Stimulated activated CD8-positive, alpha-beta memory T cell treated with anti-CD3 and anti-CD28 coated beads, Interleukin-7, amount 100 ng/mL, for 24 hours (primary cell): ENCODE measurements around the gene PEX5.
"Not testable (repeated sequence)": the region's sequence is repeated elsewhere in the genome, so short reads cannot be mapped to it uniquely, and the experiment has no call there.

Source experiments
- DNase-seq: peaks from one replicate; pipeline ENCODE4 v3.0.0-alpha.2; 2020; ENCODE audit warnings: low read depth

Gene PEX5

DNA sequence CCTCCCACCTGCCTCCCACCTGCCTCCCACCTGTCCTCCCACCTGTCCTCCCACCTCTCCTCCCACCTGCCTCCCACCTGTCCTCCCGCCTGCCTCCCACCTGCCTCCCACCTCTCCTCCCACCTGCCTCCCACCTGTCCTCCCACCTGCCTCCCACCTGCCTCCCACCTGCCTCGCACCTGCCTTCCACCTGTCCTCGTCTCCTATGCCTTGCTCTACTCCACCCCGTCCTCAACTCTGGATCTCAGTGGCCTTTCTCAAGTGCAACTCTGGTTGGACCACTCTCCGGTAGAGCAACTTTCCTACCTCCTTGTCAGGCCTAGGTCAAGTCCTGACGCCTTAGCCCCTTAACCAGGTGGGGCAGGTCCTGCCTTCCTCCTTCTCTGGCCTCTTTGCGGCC lies 29.3 kb upstream of the PEX5 start:
- no peak for DNase-seq

DNA sequence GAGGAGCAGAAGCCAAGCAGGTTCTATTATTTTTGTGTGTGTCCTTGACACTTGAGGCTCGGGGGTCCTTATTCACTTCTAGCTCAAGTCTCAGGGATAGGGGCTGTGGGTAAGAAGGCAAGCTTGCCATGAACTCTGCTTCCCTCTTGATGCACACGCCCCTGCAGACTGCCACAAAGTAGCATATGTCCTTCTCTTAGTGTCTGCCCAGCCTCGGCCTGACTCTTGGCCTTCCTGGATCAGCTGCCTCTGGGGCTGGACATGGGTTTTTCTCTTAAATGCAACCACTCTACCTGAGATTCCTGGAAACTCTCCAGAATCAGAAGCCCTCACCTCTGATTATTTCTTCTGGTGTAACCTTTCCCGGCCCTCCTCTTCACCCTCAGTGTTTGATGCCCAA lies 28.2 kb upstream of the PEX5 start:
- no peak for DNase-seq

DNA sequence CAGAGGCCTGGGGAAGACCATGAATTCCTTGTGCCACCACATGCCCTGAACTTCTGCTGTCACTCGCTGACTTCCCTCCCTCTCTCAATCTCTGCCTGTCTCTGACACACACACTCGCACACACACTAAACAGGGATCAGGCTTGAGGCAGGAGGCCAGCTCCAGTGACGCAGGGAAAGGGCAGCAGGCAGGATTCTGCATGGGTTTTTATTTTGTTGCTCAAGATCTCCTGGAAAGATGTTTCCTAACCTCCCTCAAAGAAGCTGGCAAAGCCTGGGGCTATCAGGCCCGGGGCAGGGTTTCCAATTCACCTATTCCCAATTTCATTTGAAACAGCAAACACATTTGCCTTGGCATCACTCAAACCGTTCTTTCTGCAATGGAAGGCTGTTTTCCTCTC lies 27.7 kb upstream of the PEX5 start:
- DNase-seq = no peak

DNA sequence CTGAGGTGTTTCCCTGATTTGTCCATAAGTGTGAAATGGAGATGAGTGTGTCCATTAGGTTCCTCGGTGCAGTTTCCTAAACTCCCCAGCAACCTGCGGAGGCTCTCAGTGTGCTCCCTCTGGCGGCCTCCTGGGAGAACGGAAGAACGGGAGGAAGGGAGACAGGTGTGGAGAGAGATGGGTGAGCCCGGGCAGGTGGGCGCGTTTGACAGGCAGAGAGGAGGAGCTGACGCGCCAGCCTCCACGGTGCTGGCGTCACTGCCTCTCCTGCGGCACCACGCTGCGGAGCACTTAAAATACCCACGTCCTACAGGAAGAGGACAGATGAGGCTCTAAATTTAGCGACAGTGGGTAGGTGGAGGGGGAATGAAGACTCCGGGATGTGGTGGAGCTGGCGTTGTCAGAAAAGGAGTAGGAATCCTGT lies 26.8 kb upstream of the PEX5 start:
- DNase-seq = no peak

DNA sequence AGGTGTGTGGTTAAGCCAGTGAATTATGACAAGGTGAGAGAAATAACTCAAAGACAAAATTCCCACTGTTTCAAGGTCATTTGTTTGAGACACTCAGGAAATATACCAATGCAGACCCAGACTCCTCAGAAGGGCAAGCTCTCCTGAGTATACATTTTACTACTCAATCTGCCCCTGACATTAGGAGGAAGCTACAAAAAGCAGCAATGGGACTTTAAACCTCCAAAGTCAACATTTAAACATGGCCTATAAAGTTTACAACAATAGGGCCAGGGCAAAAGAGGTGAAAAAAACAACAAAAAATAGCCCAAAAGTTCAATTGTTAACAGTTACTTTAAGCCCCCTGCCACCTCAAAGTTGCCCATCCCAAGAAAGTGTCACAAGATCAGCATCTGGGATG lies 19.5 kb upstream of the PEX5 start:
- no peak for DNase-seq

DNA sequence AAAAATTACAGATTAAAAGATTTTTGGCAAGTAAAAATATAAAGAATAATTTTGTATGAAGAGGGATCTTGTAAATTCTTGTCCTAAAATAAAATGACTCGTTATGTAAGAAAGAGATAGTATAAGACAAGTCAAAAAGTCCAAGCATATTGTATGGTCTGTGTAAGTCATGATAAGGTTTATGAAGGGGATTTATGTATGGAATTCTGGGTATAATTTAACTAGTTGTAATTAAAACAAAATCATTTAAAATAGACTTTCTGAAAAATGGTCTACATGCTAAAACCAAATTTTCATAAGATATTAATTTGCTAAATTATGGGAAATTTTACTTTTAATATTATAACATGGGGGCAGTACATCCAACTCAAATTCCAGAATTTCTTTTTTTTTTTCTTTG lies 17.6 kb upstream of the PEX5 start:
- no peak for DNase-seq

DNA sequence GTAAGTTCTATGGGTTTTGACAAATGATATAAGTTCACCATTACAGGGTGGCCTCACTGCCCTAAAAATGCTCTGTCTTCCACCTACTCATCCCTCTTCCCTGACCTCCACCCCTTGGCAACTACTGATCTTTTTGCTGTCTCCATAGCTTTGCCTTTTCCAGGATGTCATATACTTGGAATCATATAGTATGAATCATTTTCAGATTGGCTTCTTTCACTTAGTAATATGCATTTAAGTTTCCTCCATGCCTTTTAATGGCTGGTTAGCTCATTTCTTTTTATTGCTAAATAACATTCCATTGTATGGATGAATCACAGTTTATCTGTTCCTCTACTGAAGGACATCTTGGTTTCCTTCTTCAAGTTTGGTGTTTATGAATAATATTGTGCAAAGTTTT lies 14.0 kb upstream of the PEX5 start:
- no peak for DNase-seq

DNA sequence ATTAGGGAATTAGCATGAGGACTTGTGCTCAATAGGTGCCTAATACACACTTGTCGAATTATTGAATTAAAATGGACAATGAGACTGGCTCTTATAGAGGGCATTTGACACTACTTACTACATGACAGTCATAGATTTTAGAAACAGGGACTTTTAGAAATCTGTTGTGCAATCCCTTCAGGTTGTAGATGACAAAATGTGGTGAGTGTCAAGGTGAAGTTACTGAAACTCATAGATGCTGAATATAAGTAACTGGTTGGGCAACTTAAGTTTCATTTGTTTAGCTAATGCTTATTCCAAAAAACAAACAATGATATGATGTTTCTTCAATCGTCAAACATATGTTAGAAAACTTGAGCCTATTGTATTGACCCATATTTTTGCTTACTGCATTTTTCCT lies 12.9 kb upstream of the PEX5 start:
- no peak for DNase-seq

DNA sequence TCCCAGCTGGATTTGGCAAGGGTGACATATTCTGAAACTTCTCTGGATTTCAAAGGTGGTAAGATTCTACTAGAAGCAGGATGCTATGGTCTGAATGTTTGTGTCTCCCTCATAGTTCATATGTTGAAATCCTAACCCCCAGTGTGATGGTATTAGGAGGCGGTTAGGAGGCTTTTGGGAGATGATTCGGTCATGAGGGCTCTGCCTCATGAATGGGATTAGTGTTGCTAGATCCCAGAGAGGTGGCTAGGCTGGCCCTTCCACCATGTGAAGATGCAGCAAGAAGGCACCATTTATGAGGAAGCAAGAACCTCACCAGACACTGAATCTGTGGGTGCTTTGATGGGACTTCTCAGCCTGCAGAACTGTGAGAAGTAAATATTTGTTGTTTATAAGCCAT lies 11.0 kb upstream of the PEX5 start:
- no peak for DNase-seq

DNA sequence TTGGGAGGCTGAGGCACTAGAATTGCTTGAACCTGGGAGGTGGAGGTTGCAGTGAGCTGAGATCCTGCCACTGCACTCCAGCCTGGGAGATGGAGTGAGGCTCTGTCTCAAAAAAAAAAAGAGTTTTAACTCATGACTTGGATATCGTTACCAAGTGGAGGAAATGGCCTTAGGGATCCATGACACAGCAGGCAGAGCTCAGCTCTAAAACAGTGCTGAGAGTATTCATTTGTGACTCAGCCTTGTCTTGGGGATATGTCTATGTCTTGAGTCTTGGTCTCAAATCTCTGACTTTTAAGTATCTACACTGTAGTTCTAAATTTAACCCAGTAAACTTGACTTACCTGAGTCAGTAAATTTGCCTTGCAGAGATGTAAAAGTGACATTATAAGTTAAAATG lies 8.8 kb upstream of the PEX5 start:
- DNase-seq = no peak

DNA sequence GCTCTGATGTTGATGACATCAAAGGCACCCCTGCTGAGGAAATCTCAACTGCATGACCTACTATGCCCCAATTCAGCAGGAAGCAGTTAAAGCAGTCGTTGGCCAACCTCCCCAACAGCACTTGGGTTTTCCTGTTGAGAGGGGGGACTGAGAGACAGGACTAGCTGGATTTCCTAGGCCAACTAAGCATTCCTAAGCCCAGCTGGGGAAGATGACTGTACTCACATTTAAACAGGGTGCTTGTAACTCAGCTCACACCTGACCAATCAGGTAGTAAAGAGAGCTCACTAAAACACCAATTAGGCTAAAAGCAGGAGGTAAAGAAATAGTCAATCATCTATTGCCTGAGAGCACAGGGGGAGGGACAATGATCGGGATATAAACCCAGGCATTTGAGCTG lies 3.4 kb upstream of the PEX5 start:
- not testable (repeated sequence) for DNase-seq

DNA sequence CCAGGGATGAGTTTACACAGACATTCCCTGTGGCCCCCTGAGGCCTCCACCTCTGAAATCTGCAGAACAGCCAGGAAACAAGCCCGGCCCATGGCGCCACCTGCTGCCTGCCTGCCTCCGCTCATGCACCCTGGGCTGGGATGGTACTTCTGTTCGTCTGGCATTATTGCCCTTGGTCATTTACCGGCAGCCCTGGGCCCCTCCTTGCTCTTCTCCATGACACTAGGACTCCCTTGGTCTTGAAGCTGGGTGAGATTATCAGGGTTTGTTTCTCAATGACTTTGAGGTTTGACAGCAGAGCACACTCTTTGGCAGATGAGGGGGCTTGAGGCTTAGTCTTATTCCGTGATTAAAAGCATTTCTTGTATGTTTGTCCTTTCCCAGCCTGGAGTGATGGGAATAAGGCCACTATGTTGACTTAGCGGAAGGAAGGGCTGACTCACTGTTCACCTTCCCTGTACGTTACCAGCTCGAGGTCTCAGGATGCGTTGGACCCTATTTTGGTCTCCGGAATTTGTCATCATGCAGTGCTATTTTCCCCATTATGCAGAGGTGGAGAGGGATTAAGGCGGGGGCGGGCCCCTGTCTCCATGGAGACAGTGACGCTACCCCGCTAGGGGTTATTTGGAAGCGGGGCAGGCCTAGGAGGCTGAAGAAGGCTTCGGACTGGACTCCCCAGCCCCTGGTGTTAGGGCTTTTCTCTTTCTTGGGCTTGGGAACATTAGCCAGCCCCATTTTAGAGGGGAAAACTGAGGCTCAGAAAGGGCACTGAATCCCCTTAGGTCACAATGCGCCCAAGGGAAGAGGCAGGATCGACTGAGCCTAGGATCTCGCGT lies 706 bp upstream of the PEX5 start:
- DNase-seq = peak; percentile 38

DNA sequence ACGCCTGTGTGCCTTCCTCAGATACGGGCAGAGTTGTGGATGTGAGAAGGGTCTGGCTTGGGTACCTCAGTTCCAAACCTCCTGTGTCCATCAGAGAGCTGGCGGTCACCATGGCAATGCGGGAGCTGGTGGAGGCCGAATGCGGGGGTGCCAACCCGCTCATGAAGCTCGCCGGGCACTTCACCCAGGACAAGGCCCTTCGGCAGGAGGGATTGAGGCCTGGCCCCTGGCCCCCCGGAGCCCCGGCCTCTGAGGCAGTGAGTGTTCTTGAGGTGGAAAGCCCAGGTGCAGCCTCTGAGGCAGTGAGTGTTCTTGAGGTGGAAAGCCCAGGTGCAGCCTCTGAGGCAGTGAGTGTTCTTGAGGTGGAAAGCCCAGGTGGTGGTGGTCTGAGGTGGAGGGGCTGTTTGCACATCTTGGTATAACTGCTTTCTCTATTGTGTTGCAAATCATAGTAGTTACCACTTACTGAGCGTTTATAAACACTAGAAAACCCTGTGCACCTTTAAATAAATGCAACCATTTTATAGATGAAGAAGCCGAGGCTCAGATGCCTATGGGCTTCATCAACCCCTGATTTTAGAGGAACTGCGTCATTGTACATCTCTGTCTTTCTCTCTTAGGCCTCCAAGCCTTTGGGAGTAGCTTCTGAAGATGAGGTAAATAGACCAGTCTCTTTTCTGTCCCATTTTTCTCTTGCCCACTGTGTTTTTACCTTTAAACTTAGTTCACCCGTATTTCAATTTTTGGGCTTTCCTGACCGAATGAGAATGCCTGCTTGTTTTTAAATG lies 976 bp downstream of the PEX5 start:
- no peak for DNase-seq

DNA sequence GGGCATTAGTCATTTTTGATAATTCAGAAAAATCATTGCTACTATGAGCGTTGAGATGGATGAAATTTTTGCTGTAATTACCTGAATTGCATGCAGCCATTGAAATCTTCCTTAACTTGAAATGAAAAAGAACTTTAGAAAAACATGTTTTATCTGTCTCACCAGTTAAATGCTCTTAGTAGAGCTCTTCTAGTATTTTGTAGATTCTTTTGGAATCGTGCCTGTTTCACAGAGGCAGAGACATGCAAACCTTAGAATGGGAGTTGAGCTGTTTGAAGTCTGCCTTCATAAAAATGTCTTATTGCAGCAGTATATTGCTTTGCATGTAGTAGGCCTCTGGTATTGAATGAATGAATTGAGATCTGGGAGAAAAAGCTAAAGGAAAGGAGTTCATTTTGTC lies 4.2 kb downstream of the PEX5 start:
- no peak for DNase-seq

DNA sequence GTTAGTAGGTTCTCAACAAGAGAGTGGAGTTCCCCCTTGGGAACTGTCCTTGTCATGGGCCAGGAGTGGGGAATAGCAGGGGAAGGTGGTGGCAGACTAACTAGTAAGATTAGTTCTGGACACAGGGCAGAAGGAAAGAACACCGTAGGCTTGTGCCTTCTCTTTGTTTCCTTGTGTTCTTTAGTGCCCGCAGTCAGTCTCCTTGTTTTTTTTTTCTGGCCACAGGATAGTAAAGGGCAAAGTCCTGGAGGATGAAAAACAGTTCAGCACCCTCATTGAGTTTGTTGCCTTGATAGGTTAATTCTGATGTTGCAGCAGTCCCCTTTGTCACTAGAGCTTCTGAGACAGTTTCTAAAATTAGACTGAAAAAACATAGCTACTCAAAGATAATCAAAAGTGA lies 8.4 kb downstream of the PEX5 start:
- DNase-seq = no peak

DNA sequence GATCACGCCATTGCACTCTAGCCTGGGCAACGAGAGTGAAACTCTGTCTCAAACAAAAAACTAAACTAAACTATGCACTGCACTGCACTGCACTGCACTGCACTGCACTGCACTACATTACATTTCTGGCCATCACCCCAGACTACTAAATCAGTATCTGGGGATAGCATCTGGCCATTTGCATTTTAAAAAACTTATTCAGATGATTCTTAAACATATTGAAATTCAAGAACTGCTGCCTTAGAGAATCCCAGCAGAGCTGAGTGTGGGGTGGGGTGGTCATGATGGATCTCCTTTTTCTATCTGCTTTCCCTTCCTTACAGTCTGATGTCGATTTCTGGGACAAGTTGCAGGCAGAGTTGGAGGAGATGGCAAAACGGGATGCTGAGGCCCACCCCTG lies 13.6 kb downstream of the PEX5 start:
- no peak for DNase-seq

DNA sequence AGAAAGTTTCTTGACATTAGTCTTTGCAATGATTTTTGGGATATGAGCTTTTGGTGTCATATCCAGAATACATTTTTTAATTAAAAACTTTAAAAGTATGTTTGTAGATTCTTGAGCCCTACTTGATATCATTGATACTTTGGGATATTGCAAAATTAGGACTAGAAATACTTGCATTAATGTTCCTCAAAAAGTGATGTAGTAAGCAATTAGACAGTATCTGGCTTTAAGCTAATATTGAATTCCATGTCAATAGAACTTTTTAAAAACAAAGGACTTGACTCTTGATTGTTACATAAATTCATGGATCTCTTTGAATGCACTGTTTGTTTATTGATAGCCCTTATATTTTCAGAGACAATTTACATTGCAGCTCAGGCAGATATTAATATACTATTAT lies 15.6 kb downstream of the PEX5 start:
- no peak for DNase-seq

DNA sequence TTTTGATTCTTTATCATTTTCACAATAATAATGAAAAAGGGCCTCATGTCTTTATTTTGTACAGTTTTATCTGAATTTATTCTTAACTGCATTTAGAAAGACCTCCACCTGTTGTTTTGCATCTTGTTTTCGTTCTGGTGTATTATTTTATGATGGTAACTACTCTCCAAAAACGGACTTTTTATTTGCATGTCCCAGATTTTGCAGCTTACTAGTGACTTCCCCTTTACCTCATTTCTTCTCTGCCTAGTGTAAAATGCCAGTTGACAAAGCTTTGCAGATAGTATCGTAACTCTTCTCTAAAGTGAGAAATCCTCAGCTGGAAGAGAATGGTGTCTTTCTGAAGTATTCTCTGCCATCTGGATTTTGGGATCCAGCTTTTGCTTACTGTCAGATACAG lies 17.2 kb downstream of the PEX5 start:
- DNase-seq = no peak

DNA sequence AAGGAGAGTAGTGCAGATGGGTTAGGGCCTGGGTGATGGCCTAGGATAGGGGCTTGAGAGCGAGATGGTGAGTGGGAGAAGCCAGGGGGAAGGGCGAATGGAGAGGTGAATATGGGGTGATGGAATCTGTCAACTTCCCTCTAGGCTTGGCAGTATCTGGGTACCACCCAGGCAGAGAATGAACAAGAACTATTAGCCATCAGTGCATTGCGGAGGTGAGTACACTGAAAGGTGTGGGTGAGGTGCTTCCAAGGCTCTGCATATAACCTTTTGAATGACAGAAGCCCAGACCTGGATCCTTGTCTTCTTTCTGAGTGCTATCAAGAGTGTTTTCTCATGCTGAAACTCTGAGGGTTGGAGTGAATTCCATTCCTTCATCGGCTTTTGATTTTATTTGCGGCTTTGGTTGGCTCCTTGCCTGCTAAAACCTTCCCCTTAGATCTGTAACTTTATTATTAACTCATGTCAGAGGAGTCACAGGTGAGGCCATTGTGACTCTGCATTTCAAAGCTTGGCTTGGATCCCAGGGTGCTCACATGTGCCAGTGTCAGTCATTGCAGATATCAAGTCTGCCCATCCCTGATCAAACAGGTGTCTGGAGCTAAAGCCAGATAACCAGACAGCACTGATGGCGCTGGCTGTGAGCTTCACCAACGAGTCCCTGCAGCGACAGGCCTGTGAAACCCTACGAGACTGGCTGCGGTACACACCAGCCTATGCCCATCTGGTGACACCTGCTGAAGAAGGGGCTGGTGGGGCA lies 18.6 kb downstream of the PEX5 start:
- no peak for DNase-seq

DNA sequence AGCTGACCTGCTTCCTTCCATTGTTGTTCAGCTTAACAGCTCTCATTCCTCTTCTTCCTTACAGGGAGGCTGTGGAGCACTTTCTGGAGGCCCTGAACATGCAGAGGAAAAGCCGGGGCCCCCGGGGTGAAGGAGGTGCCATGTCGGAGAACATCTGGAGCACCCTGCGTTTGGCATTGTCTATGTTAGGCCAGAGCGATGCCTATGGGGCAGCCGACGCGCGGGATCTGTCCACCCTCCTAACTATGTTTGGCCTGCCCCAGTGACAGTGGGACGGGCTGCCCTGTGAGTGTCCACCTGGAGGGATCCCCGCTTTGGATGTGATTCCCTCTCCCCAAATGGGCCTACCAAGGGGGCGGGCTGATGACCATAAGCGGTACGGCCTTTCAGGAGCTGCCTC lies 20.5 kb downstream of the PEX5 start:
- no peak for DNase-seq

DNA sequence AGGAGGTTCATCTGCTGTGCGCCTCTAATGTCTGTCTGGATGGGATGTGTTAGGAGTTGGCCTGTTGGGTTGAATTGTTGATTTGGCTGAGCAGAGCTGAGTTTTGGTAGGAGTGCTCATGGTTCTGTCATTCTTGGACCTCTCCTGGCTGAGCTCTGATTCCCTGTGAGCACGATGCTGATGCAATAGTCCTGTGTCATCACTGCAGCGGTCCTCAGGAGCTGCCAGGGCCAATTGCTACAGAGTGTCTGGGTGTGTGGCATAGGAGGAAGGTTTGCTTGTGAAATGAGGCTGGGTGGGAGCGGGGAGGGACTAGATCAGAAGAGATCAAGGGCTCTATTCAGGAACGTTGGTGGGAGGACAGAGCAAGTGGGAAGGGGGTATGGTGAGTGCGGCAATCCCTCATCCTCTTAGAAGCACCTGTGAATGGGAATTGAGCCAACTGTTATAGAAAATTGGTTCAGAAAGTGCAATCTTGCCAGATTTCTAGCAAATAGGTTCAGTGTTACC lies 21.2 kb downstream of the PEX5 start:
- no peak for DNase-seq

DNA sequence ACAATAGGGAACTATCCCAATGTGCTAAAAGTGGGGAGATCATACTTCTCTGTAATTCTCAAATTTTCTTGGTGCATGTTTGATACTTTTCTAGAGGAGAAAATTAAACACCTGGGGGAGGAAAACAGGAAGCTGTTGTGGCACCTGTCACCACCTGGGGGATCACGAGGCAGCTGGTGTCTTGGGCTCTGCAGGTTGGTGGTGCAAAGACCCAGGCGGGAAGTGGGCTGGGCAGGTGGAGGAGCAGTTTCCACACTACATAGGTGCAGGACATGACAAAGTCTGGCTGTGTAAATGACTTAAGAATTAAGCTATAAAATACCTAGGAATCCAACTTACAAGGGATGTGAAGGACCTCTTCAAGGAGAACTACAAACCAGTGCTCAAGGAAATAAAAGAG lies 23.2 kb downstream of the PEX5 start:
- DNase-seq = no peak

DNA sequence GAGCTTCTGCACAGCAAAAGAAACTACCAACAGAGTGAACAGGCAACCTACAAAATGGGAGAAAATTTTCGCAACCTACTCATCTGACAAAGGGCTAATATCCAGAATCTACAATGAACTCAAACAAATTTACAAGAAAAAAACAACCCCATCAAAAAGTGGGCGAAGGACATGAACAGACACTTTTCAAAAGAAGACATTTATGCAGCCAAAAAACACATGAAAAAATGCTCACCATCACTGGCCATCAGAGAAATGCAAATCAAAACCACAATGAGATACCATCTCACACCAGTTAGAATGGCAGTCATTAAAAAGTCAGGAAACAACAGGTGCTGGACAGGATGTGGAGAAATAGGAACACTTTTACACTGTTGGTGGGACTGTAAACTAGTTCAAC lies 24.3 kb downstream of the PEX5 start:
- not testable (repeated sequence) for DNase-seq
